KBM-7 (cell line): ENCODE data around the gene ASRGL1.
A peak's percentile ranks its signal among the peaks of the same experiment; 100 is the strongest.

Source experiments
- DNase-seq: peaks from one replicate; pipeline ENCODE4 v3.0.0-alpha.2; 2015
- in situ Hi-C: fragments of 300-500 bp; cut with MboI; formaldehyde crosslinking; loops from 2 replicates; pipeline ENCODE4 v1.14.3; 2020; ENCODE audit warnings: low sequenced_read_pairs, low pct_unique_long_range_greater_than_20kb, mixed read lengths

ASRGL1 gene

DNA sequence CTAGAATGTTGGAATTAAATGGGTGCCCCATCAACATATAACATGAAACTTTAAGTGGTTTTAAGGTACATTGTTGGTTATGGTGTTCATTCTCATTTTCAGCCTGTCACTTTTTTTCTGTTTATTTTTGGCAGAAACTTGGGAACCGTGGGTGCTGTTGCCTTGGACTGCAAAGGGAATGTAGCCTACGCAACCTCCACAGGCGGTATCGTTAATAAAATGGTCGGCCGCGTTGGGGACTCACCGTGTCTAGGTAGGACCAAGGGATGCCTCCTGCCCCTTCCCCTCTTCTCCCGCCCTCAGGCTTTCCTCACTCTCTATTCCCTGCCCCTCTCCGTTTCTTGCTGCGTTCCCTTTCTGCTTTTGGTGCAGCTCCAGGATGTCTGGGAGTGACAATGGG is 51.8 kb downstream of the ASRGL1 start:
- no peak for DNase-seq
- in situ Hi-C loops, result loop anchor here (25.0 kb wide), 1 partner anchor 298 kb away; the partner anchor contains the start of genes LRRN4CL and UBXN1

DNA sequence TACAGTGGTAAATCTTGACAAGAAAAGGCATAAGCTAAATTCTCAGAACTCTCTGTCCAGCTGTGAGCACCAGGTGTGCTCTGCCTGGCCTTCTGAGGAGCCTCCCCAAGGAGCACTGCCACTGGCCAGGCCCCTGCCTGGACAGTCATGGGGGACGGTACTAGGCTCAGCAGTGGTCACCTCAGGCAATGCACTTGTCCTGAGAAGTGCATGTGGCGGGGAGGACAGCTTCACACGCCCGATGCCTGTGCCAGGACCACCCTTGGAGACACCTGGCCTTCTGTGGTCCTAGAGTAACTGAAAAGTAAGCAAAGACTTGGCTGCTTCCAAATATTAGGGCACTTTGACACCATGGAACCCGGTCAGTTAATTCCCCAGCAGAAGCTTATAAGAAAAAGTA is 53.0 kb downstream of the ASRGL1 start:
- DNase-seq, result no peak
- in situ Hi-C loops, result loop anchor here (25.0 kb wide), 1 partner anchor 297 kb away; the partner anchor contains the start of genes LRRN4CL and UBXN1

GRCh38 chr11:62390722-62391121 is 53.5 kb downstream of the ASRGL1 start:
- in situ Hi-C loops, result loop anchor here (25.0 kb wide), 1 partner anchor 297 kb away; the partner anchor contains the start of genes LRRN4CL and UBXN1
- no peak for DNase-seq

DNA sequence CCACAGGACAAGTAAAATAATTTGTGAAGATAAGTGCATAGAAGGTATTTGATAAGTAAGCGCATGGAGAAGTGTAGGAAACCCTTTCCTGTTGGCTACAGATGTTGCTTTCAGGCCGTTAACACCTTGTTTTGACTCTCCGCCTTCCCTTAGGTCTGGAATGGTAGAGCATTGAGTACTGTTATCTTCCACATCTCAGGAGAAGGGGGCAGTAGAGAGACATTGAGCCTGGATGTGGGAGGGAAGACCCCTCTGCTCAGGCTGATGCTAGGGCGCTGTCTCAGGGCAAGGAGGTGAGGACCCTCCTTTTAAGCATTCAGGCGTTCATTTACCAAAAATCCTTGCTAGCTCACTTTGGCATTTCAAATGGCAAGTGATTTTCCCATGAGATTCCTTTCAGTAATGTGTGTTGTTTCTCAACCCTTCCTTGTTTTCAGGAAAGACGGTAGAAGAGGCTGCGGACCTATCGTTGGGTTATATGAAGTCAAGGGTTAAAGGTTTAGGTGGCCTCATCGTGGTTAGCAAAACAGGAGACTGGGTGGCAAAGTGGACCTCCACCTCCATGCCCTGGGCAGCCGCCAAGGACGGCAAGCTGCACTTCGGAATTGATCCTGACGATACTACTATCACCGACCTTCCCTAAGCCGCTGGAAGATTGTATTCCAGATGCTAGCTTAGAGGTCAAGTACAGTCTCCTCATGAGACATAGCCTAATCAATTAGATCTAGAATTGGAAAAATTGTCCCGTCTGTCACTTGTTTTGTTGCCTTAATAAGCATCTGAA is 54.6 kb downstream of the ASRGL1 start:
- in situ Hi-C loops, result loop anchor here (25.0 kb wide), 1 partner anchor 295 kb away; the partner anchor contains the start of genes LRRN4CL and UBXN1

DNA sequence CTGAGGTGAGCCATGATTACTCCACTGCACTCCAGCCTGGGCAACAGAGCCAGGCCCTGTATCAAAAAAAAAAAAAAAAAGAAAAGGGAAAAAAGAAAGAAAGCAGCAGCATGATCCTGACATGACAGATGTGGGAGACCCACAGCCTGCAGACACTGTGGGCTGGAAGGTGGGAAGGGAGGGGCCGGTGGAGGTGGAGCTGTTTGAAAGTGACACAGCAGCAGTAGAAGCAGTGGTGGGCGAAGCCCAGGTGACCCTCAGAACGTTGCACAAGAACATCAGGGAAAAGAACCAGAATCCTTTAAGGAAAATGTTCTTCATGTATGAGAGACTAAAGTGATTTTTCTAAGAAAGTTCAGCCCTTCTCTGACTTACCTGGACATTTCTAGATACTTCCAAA is 55.3 kb downstream of the ASRGL1 start:
- no peak for DNase-seq
- in situ Hi-C loops, result loop anchor here (25.0 kb wide), 1 partner anchor 295 kb away; the partner anchor contains the start of genes LRRN4CL and UBXN1

More for the DNA sequence above, 54.6 kb downstream of the ASRGL1 start:
- DNase-seq, result no peak

DNA sequence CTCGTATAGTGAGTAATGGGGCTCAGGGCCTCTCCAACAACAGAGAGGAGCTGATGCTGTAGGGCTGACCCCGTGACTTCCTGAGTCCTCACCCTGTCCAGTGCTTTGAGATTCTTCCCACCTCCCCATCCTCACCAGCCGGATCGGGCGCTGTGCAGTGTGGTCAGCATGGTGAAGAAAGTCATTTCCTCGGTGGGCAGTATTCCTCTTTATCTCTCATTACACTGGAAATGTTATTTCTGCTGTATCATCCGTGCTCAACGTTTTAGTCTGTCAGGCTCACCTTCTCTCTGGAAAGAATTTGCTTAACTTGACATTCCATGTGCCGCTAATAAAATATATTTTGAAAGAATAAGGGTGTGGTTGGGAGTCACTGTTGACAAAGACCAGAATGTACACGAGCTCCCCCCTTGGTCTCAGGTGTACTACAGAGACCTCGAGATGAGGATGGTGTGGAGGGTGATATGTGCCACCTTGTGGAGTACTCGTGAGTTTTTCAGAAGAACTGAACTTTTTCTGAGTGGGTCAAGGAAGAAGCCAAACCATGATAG is 55.9 kb downstream of the ASRGL1 start:
- in situ Hi-C loops, result loop anchor here (25.0 kb wide), 1 partner anchor 294 kb away; the partner anchor contains the start of genes LRRN4CL and UBXN1
- no peak for DNase-seq

- in situ Hi-C loops, result loop anchor here (25.0 kb wide), 1 partner anchor 294 kb away; the partner anchor contains the start of genes LRRN4CL and UBXN1
- DNase-seq, result no peak
These were observed 56.5 kb downstream of the ASRGL1 start for GRCh38 chr11:62393735-62394134.

DNA sequence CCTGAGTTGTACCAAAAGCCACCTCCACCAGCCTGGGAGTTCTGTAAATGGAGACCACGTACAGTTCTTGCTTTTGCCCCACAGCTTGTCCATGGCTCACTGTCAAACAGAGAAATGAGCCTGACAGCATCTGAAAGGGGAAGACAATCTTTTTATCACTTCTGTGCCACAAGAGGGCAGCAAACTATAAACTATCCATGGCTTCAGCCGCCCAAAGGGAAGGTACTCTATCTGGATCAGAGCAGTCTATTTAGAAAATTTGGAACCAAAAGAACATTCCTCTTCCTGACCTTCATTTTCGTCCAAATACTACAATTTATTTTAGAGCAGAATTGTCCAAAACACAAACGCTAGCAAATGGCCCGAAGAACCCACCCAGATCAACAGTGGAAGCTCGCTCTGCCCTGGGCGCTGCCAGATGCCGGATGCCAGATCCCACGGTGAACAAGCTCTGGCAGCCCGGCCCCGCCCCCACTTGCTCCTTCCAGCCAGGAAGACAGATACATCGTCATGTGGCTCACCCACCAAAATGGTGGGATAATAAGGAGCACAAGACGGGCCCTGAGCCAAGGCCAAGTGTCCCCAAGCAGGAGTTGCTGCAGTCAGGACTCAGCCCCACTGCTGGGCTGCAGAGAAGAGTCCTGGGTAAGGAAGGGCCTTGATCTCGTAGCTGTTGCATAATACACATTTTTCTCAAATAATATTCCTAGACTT is 57.7 kb downstream of the ASRGL1 start:
- peak; percentile 81 for DNase-seq
- in situ Hi-C loops, result loop anchor here (25.0 kb wide), 1 partner anchor 292 kb away; the partner anchor contains the start of genes LRRN4CL and UBXN1

DNA sequence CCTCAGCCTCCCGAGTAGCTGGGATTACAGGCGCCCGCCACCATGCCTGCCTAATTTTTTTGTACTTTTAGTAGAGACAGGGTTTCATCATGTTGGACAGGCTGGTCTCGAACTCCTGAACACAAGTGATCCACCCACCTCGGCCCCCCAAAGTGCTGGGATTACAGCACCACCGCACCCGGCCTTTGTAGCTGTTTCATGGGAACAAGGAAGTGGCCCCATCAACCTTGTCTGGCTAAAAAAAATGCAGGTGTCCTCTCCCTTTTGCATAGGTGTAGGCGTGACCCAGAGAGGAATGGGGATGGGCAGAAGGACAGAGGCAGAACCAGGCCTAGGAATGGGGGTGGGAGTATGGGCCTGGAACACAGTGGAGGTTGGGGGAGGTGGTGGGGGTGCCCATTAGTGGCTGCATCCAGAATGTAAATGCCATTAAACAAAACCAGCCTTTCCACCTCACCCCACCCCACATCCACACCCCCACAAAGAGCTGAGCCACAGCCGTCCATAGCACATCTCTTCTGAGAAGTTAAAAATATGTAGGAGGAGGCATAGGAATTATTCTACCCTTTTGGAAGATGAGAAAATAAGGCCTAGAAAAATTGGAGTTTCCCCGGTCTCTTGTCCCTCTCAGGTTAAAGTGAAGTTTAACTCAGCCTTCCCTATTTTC is 58.8 kb downstream of the ASRGL1 start:
- in situ Hi-C loops, result loop anchor here (25.0 kb wide), 1 partner anchor 291 kb away; the partner anchor contains the start of genes LRRN4CL and UBXN1
- no peak for DNase-seq

DNA sequence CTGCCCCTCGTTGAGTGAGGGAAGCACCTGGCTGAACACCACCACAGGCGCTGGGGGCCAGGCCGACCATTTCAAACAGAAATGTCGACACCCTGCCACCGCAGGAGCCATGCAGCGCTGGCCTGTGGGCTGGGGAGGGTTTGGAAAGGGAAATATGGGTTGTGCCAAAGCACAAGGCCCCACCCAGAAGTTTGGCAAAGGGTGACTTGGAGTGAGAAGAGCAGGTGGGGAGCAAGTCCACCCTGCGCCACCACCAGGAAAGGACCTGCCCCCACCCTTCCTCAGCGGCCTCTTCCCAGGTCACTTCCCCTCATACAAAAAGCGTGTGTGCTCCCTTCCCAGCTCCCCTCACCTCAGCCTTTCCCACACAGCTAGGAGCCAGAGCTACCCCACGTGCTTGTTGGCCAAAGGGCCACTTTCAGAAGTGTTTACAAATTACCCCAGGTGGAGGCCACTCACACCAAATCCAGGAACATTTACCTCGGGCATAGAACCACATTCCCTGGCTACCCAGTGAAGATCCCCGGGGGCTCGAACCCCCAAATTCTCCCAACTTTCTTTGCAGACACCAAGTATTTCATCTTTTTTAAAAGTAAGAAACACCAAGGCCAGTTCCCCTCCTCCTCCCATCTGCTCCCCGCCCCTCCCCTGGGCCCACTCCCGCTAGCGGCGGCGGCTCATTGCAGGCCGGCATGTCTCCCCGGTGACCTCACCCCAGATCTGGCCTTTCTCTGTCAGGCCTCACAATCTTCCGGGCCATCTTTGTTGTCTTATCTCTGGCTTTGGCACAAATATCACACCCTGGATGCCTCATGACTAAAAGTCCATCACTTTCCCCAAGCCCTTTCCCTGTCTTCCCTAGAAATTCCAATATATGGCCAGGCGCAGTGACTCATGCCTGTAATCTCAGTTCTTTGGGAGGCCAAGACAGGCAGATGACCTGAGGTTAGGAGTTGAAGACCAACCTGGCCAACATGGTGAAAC is 61.1 kb downstream of the ASRGL1 start:
- in situ Hi-C loops, result loop anchor here (25.0 kb wide), 1 partner anchor 289 kb away; the partner anchor contains the start of genes LRRN4CL and UBXN1
- DNase-seq, result no peak

GRCh38 chr11:62399172-62399877 is 62.1 kb downstream of the ASRGL1 start:
- DNase-seq, result no peak
- in situ Hi-C loops, result loop anchor here (25.0 kb wide), 1 partner anchor 288 kb away; the partner anchor contains the start of genes LRRN4CL and UBXN1

DNA sequence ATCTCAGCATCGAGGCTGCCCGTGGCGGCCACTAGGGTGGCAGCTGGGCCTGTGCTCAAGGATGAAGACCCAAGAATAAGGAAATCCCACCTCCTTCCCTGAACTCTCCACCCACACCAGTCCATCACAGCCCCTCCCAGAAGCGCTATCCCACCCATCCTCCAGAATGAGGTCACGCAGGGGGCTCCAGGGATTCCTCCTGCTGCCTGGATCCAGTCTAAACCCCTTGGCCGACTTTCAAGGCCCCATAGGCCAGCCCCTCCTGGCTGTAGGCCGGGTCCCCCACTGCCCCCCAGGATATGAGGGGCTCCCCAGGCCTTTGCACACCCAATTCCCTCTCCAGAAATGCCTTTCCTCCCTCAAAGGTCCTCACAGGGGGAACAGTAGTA is 62.6 kb downstream of the ASRGL1 start:
- DNase-seq, result no peak
- in situ Hi-C loops, result loop anchor here (25.0 kb wide), 1 partner anchor 287 kb away; the partner anchor contains the start of genes LRRN4CL and UBXN1

DNA sequence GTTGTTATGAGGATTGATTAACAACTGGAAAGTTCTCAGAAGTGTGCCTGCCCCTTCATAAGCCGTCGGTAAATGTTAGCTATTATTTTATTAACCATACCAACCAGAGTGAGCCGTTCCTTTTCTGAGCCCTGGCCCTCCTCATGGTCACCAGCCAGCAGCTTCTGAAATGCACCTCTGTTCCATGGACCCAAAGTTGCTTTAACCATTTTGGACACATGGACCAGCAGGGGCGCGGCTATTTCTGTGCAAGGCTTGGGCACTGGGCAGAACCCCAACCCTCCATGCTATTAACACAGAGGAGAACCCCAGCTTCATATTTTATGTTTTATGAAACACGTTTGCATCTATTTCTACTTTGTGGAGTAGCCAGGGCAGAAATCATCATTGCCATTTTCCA is 63.0 kb downstream of the ASRGL1 start:
- in situ Hi-C loops, result no loop called here
- no peak for DNase-seq

DNA sequence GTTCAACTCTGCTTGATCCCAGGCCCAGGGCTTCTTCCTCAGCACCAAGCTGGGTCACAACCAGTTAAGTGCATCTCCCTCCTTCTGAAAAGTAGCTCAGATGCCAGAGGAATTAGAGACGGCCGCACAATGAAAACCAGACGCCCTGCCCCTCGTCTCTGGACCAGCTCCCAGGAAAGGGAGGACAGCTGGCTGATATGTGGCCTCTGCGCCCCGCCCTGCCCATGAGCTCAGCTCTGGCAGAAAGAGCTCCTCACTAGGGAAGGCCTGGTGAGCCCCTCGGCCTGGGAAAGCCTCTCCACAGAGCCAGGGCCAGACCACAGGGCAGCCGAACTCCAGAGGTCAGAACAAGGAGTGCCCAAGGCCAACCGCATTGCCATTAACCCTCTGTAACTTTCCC is 63.5 kb downstream of the ASRGL1 start:
- DNase-seq, result no peak
- in situ Hi-C loops, result no loop called here

GRCh38 chr11:62401356-62401755 is 64.1 kb downstream of the ASRGL1 start:
- in situ Hi-C loops, result no loop called here
- DNase-seq, result no peak

GRCh38 chr11:62401811-62402210 is 64.6 kb downstream of the ASRGL1 start:
- DNase-seq, result no peak
- in situ Hi-C loops, result no loop called here
